GM18502 (cell line): Measurements from ENCODE around the gene DNASE2B.

ENCODE experiments used
- ATAC-seq: cut with Tn5 transposase; IDR thresholded peaks from one replicate; pipeline ENCODE4 v1.9.1; 2021; ENCODE audit warnings: mild to moderate bottlenecking; ENCODE audit not compliant: unreplicated experiment, poor library complexity

The DNASE2B gene

GRCh38 chr1:84398175-84399155 is at the start of gene DNASE2B:
TSS of gene DNASE2B (plus strand) at chr1:84398484. CDS start at chr1:84398565, 81 bp downstream.
- ATAC-seq, result no peak

GRCh38 chr1:84348759-84349158 is 49.5 kb upstream of the DNASE2B start:
- no peak for ATAC-seq

GRCh38 chr1:84350104-84350503 is 48.2 kb upstream of the DNASE2B start:
- no peak for ATAC-seq

DNA sequence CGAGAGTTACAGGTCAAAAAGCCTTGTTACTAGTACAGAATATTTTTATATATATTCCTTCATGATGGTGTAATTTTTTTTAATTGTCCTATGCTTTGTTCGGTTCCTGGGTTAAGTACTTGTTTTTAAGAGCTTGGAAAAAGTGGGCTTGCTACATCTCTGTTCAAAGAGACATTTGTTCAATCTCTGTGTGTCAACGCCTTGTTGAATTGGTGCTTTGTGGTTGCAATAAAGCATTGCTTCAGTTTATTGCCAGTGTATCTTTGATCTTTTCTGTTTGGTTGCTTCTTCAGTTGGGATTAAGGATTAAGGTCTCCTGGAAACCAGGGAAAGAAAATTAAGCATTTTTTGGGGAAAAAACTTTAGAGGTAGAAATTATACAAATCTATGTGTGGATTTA is 47.7 kb upstream of the DNASE2B start:
- no peak for ATAC-seq

- ATAC-seq, result no peak
Measured at GRCh38 chr1:84352298-84353106, 45.8 kb upstream of the DNASE2B start.

- no peak for ATAC-seq
Measured at GRCh38 chr1:84353695-84354094, 44.6 kb upstream of the DNASE2B start.

DNA sequence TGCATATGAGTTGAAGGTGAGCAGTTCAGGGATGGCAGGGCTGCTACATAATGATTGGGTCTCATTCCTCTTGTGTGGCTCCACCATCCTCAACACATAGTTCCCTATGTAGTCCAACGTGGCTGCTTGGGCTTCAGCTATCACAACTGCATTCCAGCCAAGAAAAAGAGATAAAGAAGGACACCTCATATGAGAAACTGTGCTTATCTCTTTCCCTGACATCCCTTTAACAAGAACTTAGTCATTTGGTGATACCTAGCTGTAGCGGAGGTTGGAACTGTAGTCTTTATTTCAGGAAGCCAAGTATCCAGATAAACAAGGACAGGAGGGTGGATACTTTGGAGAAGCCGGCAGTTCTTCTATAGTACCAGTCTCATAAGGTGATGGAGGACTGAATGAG is 42.7 kb upstream of the DNASE2B start:
- no peak for ATAC-seq

- ATAC-seq, result no peak
Measured at GRCh38 chr1:84356881-84357280, 41.4 kb upstream of the DNASE2B start.

DNA sequence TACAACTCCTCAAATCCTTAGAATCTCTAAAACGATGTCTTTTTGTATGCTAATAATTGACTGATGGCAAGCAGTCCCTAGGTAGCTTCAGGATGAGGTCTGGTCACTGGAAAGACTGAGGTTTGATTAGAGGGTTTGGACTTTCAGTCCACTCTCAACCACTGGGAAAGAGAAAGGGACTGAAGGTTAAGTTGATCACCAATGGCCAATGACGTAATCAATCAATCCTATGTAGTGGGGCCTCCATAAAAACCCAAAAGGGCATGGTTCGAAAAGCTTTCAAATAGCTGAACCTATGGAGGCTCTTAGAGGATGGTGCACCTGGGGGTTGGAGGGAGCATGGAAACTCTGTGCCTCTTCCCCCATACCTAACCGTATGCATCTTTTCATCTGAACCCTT is 39.6 kb upstream of the DNASE2B start:
- no peak for ATAC-seq

GRCh38 chr1:84360316-84360715 is 38.0 kb upstream of the DNASE2B start:
- ATAC-seq, result no peak

DNA sequence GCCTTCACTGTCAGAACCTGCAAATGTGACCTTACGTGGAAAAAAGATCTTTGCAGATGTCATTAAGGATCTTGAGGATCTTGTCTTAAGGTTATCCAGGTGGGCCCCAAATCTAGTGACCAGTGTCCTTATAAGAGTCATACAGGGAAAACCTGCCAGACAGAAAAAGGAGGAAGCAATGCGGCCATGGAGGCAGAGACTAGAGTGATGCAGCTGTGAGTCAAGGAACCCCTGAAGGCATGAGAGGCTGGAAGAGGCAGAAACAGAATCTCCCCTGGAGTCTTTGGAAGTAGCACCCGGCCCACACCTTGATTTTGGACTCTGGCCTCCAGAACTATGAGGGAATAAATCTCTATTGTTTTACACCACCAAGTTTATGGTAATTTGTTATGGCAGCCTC is 36.5 kb upstream of the DNASE2B start:
- no peak for ATAC-seq

- ATAC-seq, result no peak
Measured at GRCh38 chr1:84363019-84363418, 35.3 kb upstream of the DNASE2B start.

DNA sequence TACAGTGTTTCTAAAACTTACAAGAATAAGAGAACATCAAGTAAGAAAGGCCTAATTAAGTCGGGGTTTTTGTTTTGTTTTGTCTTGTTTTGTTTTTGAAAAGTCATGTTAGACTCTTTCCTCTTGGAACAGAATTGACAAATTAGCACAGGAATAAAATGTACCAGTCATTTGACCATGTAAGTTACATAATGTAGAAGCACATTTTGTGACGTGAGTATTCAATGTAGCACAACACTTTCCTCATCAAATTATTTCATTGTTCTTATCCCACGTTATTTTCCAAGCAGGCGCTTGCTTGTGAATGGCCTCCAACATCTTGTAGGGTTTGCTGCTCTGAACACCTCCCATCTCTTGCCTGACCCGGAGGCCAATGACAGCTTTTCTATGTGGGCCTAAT is 34.7 kb upstream of the DNASE2B start:
- no peak for ATAC-seq

DNA sequence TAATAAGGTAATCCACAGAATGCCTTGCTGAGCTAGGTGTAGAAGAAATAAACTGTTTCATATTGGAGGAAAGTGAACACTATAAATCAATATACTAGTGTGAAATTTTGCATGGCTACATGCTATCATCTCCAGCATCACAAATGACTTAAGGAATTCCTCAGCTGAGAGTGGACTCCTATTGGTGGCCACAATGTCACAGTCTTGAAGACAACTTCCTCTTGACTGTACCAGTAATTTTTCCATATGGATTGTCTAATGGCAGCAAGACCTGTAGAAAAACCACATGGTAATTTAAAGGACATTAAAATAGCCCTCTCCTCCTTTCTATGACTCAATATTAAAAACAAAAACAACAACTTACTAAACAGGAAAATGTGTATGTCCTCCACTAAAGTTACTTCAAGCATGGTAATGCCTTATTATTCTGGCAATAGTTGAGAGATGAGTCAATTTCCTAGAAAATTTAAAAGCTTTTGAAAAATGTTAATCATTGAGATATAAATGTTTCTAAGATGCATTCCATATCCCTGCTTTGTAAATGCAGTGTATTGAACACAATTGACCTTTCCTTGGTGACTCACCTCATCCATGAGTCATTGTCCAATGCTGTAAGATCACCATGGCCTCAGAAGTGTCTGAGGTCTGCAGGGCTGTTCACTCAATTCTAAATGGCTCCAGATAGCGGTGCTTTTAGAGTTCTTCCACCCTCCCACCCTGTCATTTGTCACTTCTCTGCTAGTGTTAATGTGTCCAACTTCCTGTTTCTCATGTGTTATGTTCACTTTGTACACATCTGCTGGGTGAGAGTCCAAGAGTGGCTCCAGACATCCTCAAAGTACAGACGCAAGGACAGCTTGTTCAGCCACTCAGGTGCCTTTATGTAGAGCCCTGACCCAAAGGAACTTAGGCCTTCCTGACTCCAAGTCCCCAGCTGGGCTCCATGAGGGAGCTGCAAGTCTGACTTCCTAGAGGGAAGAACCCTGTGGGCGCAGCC is 32.8 kb upstream of the DNASE2B start:
- ATAC-seq, result no peak

GRCh38 chr1:84366786-84367185 is 31.5 kb upstream of the DNASE2B start:
- ATAC-seq, result no peak

DNA sequence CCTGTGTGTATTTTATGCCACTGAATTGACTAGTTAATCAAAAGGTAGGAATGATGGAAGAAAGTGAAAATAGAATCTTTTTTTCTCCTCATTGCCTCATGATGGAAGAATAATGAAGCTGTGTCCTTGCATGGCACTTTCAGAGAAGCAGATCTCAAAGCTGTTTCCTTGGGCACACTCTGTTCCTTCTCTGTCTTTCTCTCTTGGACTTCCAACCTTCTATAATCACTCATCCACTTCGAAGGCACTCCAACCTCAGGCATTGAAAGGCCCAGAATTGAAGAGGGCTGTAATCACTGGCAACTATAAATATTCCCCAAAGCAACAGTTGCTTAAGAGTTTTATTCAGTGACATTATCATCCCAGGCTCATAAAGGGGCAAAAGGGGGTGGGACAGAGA is 31.1 kb upstream of the DNASE2B start:
- ATAC-seq, result no peak

GRCh38 chr1:84368441-84368840 is 29.8 kb upstream of the DNASE2B start:
- no peak for ATAC-seq

GRCh38 chr1:84370266-84370665 is 28.0 kb upstream of the DNASE2B start:
- ATAC-seq, result no peak

GRCh38 chr1:84370831-84371394 is 27.4 kb upstream of the DNASE2B start:
- ATAC-seq, result no peak
